HepG2 (cell line): ENCODE measurements around the gene RPTOR. TPM values are rescaled to one million over a fixed set of nuclear protein-coding genes. Genes with fewer than 3 reads are reported as not detected.

Experiments
- ATAC-seq: fragments of 200-7000 bp; cut with Tn5 transposase; 3 replicates; pipeline ENCODE4 v1.9.1; 2020; ENCODE audit warnings: mild to moderate bottlenecking, moderate library complexity
- BruUV-seq: library from RNA; stranded (reverse); fragments of 400-500 nt; replicated peaks from 2 replicates; lab custom pipeline; 2021; lab: Mats Ljungman, UMichigan
- CTCF ChIA-PET: fragments of 300-600 bp; formaldehyde crosslinking; extraction: SDS; loops from one replicate; lab custom pipeline; 2021; ENCODE audit warnings: low total read pairs, inconsistent platforms, low intra/inter-chr PET ratio; lab: Yijun Ruan, JAX
- POLR2A ChIA-PET: fragments of 350-600 bp; sonication (Branson Sonifier 250); formaldehyde crosslinking; loops from one replicate; lab custom pipeline; 2020; ENCODE audit warnings: antibody characterized with exemption, inconsistent platforms; lab: Yijun Ruan, JAX
- DNase-seq: peaks from one replicate; pipeline ENCODE4 v3.0.0-alpha.2; 2015; ENCODE audit warnings: low spot score
- FAIRE-seq: peaks from 3 replicates; lab custom pipeline; 2011; peaks lifted over from hg19 to GRCh38; lab: Jason Lieb, UNC
- H2AFZ ChIP-seq: one replicate; pipeline ENCODE4 v1.6.1; 2011; ENCODE audit warnings: low read length, inconsistent platforms
- H3K27ac ChIP-seq: fragments of 300-600 bp; 3 replicates; pipeline ENCODE4 v1.8.0; 2011; ENCODE audit warnings: mixed run types, mild to moderate bottlenecking, mixed read lengths, low read length, inconsistent platforms; ENCODE audit not compliant: insufficient read depth; ENCODE audit errors: extremely low read length
- H3K27me3 ChIP-seq, 2 experiments: fragments of 200-600 bp in 1 of 2; 2 replicates in 1 of 2; 3 replicates in 1 of 2; pipeline versions ENCODE4 v1.6.0 to v1.8.0; 2011; ENCODE audit warnings: low read length in 2 of 2, mild to moderate bottlenecking in 2 of 2, moderate library complexity in 2 of 2, inconsistent platforms in 1 of 2; ENCODE audit not compliant: insufficient read depth in 2 of 2, control insufficient read depth in 1 of 2
- H3K36me3 ChIP-seq, 2 experiments: fragments of 200-600 bp in 1 of 2; replicated peaks in 1 of 2; 2 replicates in 1 of 2; 3 replicates in 1 of 2; pipeline versions ENCODE4 v1.5.1 to v1.8.0; 2011; ENCODE audit warnings: low read length in 2 of 2, inconsistent platforms in 1 of 2; ENCODE audit not compliant: insufficient read depth in 2 of 2, control insufficient read depth in 1 of 2
- H3K4me1 ChIP-seq: 2 replicates; pipeline ENCODE4 v1.5.1; 2012; ENCODE audit warnings: low read length, inconsistent platforms; ENCODE audit not compliant: insufficient read depth
- H3K4me2 ChIP-seq: 2 replicates; pipeline ENCODE4 v1.6.0; 2011; ENCODE audit warnings: low read depth, low read length, inconsistent platforms
- H3K4me3 ChIP-seq, 3 experiments: fragments of 200-600 bp in 1 of 3; sonication (generic), shearing (Covaris generic) in 1 of 3; replicated peaks in 1 of 3; 2 replicates each; pipeline ENCODE4 v1.5.1; 2011 to 2016; ENCODE audit warnings: low read length in 3 of 3, inconsistent platforms in 2 of 3, low read depth in 2 of 3, mild to moderate bottlenecking in 2 of 3, control low read depth in 1 of 3, mixed read lengths in 1 of 3; ENCODE audit not compliant: insufficient read depth in 1 of 3
- H3K79me2 ChIP-seq: one replicate; pipeline ENCODE4 v1.6.1; 2011; ENCODE audit warnings: low read length, inconsistent platforms; ENCODE audit not compliant: insufficient read depth
- H3K9ac ChIP-seq: 2 replicates; pipeline ENCODE4 v1.6.0; 2011; ENCODE audit warnings: mild to moderate bottlenecking, low read depth, low read length, inconsistent platforms; ENCODE audit not compliant: insufficient read depth
- H3K9me3 ChIP-seq: 2 replicates; pipeline ENCODE4 v1.5.1; 2012; ENCODE audit warnings: mild to moderate bottlenecking, low read length
- H4K20me1 ChIP-seq: 2 replicates; pipeline ENCODE4 v1.6.0; 2011; ENCODE audit warnings: inconsistent platforms, mild to moderate bottlenecking, low read length, moderate library complexity; ENCODE audit not compliant: insufficient read depth
- ASH2L ChIP-seq: fragments of 300-600, 200-600 bp; sonication (generic); IDR thresholded peaks from 2 replicates; pipeline ENCODE4 v1.7.0; 2017; ENCODE audit warnings: low read depth, mild to moderate bottlenecking, moderate library complexity, mixed read lengths, low read length; ENCODE audit not compliant: insufficient read length
- ATF5 ChIP-seq: sonication (generic); formaldehyde crosslinking; IDR thresholded peaks from 2 replicates; pipeline ENCODE4 v1.4.0; 2020; ENCODE audit warnings: mild to moderate bottlenecking, low read depth, missing genetic modification reagents
- PLRG1 ChIP-seq: fragments of 450-650 bp; conservative IDR thresholded peaks from 2 replicates; pipeline ENCODE4 v1.6.1; 2016
- RAD51 ChIP-seq: fragments of 450-650 bp; IDR thresholded peaks from 2 replicates; pipeline ENCODE4 v1.6.1; 2016; ENCODE audit warnings: borderline replicate concordance
- SIN3A ChIP-seq: IDR thresholded peaks from 2 replicates; pipeline ENCODE4 v1.6.1; 2011; ENCODE audit warnings: low read depth, mild to moderate bottlenecking, control low read depth, low read length, borderline replicate concordance
- SPEN ChIP-seq: sonication (generic); formaldehyde crosslinking; IDR thresholded peaks from 2 replicates; pipeline ENCODE4 v1.5.1; 2020; ENCODE audit warnings: low read depth, mild to moderate bottlenecking, missing genetic modification reagents
- TFDP2 ChIP-seq: sonication (generic); formaldehyde crosslinking; IDR thresholded peaks from 2 replicates; pipeline ENCODE4 v1.4.0; 2020; ENCODE audit warnings: missing genetic modification reagents
- ZC3H13 ChIP-seq: sonication (generic); formaldehyde crosslinking; IDR thresholded peaks from 2 replicates; pipeline ENCODE4 v1.8.1; 2023; ENCODE audit warnings: mild to moderate bottlenecking, missing genetic modification reagents, moderate library complexity
- ZNF281 ChIP-seq: sonication (generic); formaldehyde crosslinking; IDR thresholded peaks from 2 replicates; pipeline ENCODE4 v1.4.0; 2020; ENCODE audit warnings: missing genetic modification reagents, borderline replicate concordance
- ZNF34 ChIP-seq: sonication (generic); formaldehyde crosslinking; IDR thresholded peaks from 2 replicates; pipeline ENCODE4 v1.4.0; 2020; ENCODE audit warnings: mild to moderate bottlenecking, missing genetic modification reagents, borderline replicate concordance
- ZNF775 ChIP-seq: sonication (generic); formaldehyde crosslinking; IDR thresholded peaks from 2 replicates; pipeline ENCODE4 v1.4.0; 2020; ENCODE audit warnings: missing genetic modification reagents, mild to moderate bottlenecking, moderate library complexity, borderline replicate concordance
- WGBS: methylation state at CpG from one replicate; pipeline ENCODE4 v1.1.6; 2017; ENCODE audit warnings: low lambda C conversion rate; 5-methylcytosine and 5-hydroxymethylcytosine counted together
- in situ Hi-C: cut with HindIII; loops from 2 replicates; pipeline ENCODE4 v1.10.0; 2017; ENCODE audit warnings: low pct_unique_long_range_greater_than_20kb; ENCODE audit not compliant: extremely low pct_ligation_motif_present
- intact Hi-C: fragments of 100-400 bp; cut with micrococcal nuclease; formaldehyde crosslinking; loops from one replicate; pipeline ENCODE4 v1.10.0; 2022; ENCODE audit not compliant: unreplicated experiment
- polyA plus RNA-seq, 8 experiments: library from polyadenylated mRNA; depleted of rRNA in 3 of 8; stranded (reverse) in 7 of 8; unstranded in 1 of 8; fragments of >200 nt; fragmentation: Illumina TruSeq in 4 of 8; extraction: Trizol in 4 of 8; gene quantifications; 2 replicates each; pipeline versions ENCODE4 v1.2.1 to v1.2.3, GENCODE V29; 2011 to 2016; ENCODE audit warnings: low read depth in 4 of 8, missing spikeins in 1 of 8, mixed read lengths in 1 of 8; ENCODE audit not compliant: insufficient read depth in 1 of 8
- total RNA-seq, 5 experiments: library from RNA; depleted of rRNA; stranded (reverse); fragments of >200 nt; fragmentation: Illumina TruSeq; extraction: Trizol; gene quantifications; 2 replicates each; pipeline ENCODE4 v1.2.3, GENCODE V29; 2016; ENCODE audit warnings: low read depth in 1 of 5

Gene RPTOR
- total and polyA plus RNA-seq, 2 of the 13 experiments (the other 11 are each of a cell fraction or from before 2014, with no cell fraction given) = 6.6 to 25.3 TPM

- Histone ChIP-seq H3K36me3 (no peaks in the 10 kb centered on the region), H3K4me1 (peaks cover 21% of the 10 kb centered on the region), H3K4me2 (peak overlapping the region; percentile 27; the same call in 1 of the 2 replicates), H3K27ac (no peak overlapping the region), H3K27me3 (peaks cover 0 to 11% of the 10 kb centered on the region in 2 experiments; a peak in 3 of 5 replicates), H3K79me2 (no peaks in the 10 kb centered on the region), H3K9ac (no peak overlapping the region), H3K9me3 (no peaks in the 10 kb centered on the region), H3K4me3 (no peak overlapping the region), H2AFZ (no peak overlapping the region), H4K20me1 (no peaks in the 10 kb centered on the region)
- no TSS peak for BruUV-seq
- WGBS = 17% methylated on average over 12 of the region's 12 CpGs
- no peak for FAIRE-seq
- POLR2A ChIA-PET = no interaction called here
- in situ Hi-C loops (no loop called here), intact Hi-C loops (no loop called here)
- CTCF ChIA-PET = no interaction called here
- TF ChIP-seq ASH2L (no peak), SPEN (CRISPR knock-in tag) (no peak), PLRG1 (no peak), TFDP2 (no peak)
- ATAC-seq = peak; percentile 55
- DNase-seq = no peak
Observed at GRCh38 chr17:80539022-80539641, 5.5 kb upstream of the RPTOR start.

DNA sequence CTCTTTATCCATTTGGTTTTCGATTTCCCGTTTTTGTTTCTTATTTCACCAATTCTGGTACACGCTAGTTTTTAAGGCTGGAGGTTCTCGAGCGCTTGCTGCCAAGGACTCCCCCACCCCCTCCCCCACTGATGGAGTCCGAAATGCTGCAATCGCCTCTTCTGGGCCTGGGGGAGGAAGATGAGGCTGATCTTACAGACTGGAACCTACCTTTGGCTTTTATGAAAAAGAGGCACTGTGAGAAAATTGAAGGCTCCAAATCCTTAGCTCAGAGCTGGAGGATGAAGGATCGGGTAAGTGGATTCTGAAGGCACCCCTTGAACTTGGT, 825 bp downstream of the RPTOR start:
- intact Hi-C loops = no loop called here
- no TSS peak for BruUV-seq
- FAIRE-seq = no peak
- TF ChIP-seq ZNF34 (CRISPR knock-in tag) (no peak), RAD51 (no peak), ZC3H13 (CRISPR knock-in tag) (no peak), ZNF775 (CRISPR knock-in tag) (no peak), ZNF281 (CRISPR knock-in tag) (peak; percentile 79), SIN3A (0 out of 2 replicates have a peak, but pooled peaks have one; percentile 42), ATF5 (no peak)

More for the DNA sequence above, 825 bp downstream of the RPTOR start:
- peaks cover 0 to 14% of the 10 kb centered on the region in 2 experiments; a peak in 3 of 5 replicates for H3K36me3 ChIP-seq
- H4K20me1 ChIP-seq = peaks cover 12% of the 10 kb centered on the region; the same call in 1 of the 2 replicates
- WGBS = 1% methylated on average over 8 of the region's 8 CpGs
- in situ Hi-C loops = no loop called here
- H2AFZ ChIP-seq = no peak overlapping the region
- H3K9me3 ChIP-seq = no peaks in the 10 kb centered on the region
- peaks cover 52% of the 10 kb centered on the region for H3K4me1 ChIP-seq
- H3K9ac ChIP-seq = peak overlapping the region; percentile 94
- H3K27ac ChIP-seq = peak overlapping the region; percentile 81
- ChIA-PET POLR2A (interaction anchor here (1.5 to 2.0 kb wide), 5 partner anchors 47 to 91 kb away, joined by 4 to 9 read pairs (median 4); no protein-coding TSS in a partner anchor), CTCF (no interaction called here)
- peak overlapping the region; percentile 86 for H3K4me2 ChIP-seq
- no peaks in the 10 kb centered on the region; a peak in 1 of 5 replicates for H3K27me3 ChIP-seq
- ATAC-seq = no peak
- H3K79me2 ChIP-seq = peaks cover 58% of the 10 kb centered on the region
- no peak for DNase-seq
- H3K4me3 ChIP-seq = peak overlapping the region; percentile 90 to 97 (median 96)
